Immature natural killer cell (primary cell): ENCODE measurements around the gene PLEKHA4. TPM values are rescaled to one million over a fixed set of nuclear protein-coding genes. Genes with fewer than 3 reads are reported as not detected.

Experiments used
- DNase-seq, 3 donors: peaks; one replicate each; pipeline ENCODE4 v3.0.0; 2022; ENCODE audit warnings: mixed read lengths in 1 of 3
- H3K27ac Mint-ChIP-seq, 6 donors: one replicate each; pipeline ENCODE4 v1.8.0; 2020; ENCODE audit warnings: mixed read lengths in 6 of 6, mild to moderate bottlenecking in 5 of 6, inconsistent platforms in 4 of 6, moderate library complexity in 3 of 6
- H3K27me3 Mint-ChIP-seq, 3 donors: one replicate each; pipeline ENCODE4 v1.8.0; 2020 to 2021; ENCODE audit warnings: low read depth in 3 of 3, mild to moderate bottlenecking in 3 of 3, mixed read lengths in 3 of 3, moderate library complexity in 3 of 3, inconsistent platforms in 1 of 3
- H3K36me3 Mint-ChIP-seq, 3 donors: one replicate each; pipeline ENCODE4 v1.8.0; 2020; ENCODE audit warnings: mixed read lengths in 3 of 3, inconsistent platforms in 2 of 3, mild to moderate bottlenecking in 2 of 3
- H3K4me1 Mint-ChIP-seq, 2 donors: one replicate each; pipeline ENCODE4 v1.8.0; 2020; ENCODE audit warnings: inconsistent platforms in 2 of 2, mild to moderate bottlenecking in 2 of 2, mixed read lengths in 2 of 2, moderate library complexity in 1 of 2
- H3K4me3 Mint-ChIP-seq, 5 donors: one replicate each; pipeline ENCODE4 v1.8.0; 2020; ENCODE audit warnings: mild to moderate bottlenecking in 5 of 5, mixed read lengths in 5 of 5, inconsistent platforms in 3 of 5, moderate library complexity in 3 of 5
- H3K9me3 Mint-ChIP-seq, 6 donors: one replicate each; pipeline ENCODE4 v1.8.0; 2020; ENCODE audit warnings: mild to moderate bottlenecking in 6 of 6, mixed read lengths in 6 of 6, inconsistent platforms in 4 of 6, moderate library complexity in 3 of 6
- polyA plus RNA-seq, 3 donors: library from polyadenylated mRNA; unstranded; fragments of 300-500 nt; fragmentation: Illumina TruSeq; gene quantifications; one replicate each; pipeline ENCODE4 v1.2.3, GENCODE V29; 2021

Gene PLEKHA4
- polyA plus RNA-seq, 3 donors from 2014 or later = 3.0 to 5.9 (median 4.8) TPM

GRCh38 chr19:48842789-48843162 lies 25.6 kb downstream of the PLEKHA4 start:
- Mint-ChIP-seq H3K9me3 (no peaks in the 10 kb centered on the region), H3K36me3 (peaks cover 0 to 3% (median 0%) of the 10 kb centered on the region in 3 donors), H3K27ac (no peak overlapping the region), H3K4me3 (no peak overlapping the region), H3K27me3 (peaks cover 2% of the 10 kb centered on the region in 3 donors), H3K4me1 (no peaks in the 10 kb centered on the region)
- peak; percentile 42 to 51 (median 48) for DNase-seq

GRCh38 chr19:48841571-48841970 lies 26.8 kb downstream of the PLEKHA4 start:
- Mint-ChIP-seq H3K9me3 (no peaks in the 10 kb centered on the region), H3K36me3 (peaks cover 0 to 3% (median 0%) of the 10 kb centered on the region in 3 donors), H3K27me3 (peaks cover 4 to 5% (median 4%) of the 10 kb centered on the region in 3 donors), H3K4me1 (peaks cover 5 to 6% of the 10 kb centered on the region in 2 donors), H3K4me3 (no peak overlapping the region), H3K27ac (no peak overlapping the region)
- no peak for DNase-seq

GRCh38 chr19:48841047-48841446 lies 27.4 kb downstream of the PLEKHA4 start:
- Mint-ChIP-seq H3K36me3 (peaks cover 0 to 3% (median 0%) of the 10 kb centered on the region in 3 donors), H3K9me3 (no peaks in the 10 kb centered on the region), H3K4me1 (peaks cover 8 to 11% of the 10 kb centered on the region in 2 donors), H3K4me3 (no peak overlapping the region), H3K27me3 (peaks cover 4 to 7% (median 5%) of the 10 kb centered on the region in 3 donors), H3K27ac (no peak overlapping the region)
- DNase-seq = no peak

- peaks cover 0 to 2% (median 0%) of the 10 kb centered on the region in 3 donors for H3K36me3 Mint-ChIP-seq
- no peak overlapping the region for H3K4me3 Mint-ChIP-seq
- DNase-seq = no peak
- H3K4me1 Mint-ChIP-seq = peaks cover 15 to 16% of the 10 kb centered on the region in 2 donors
- no peaks in the 10 kb centered on the region for H3K9me3 Mint-ChIP-seq
- no peak overlapping the region for H3K27ac Mint-ChIP-seq
- H3K27me3 Mint-ChIP-seq = peaks cover 2 to 14% (median 9%) of the 10 kb centered on the region in 3 donors
Measured at GRCh38 chr19:48837687-48838086, 30.7 kb downstream of the PLEKHA4 start.

GRCh38 chr19:48837051-48837524 lies 31.3 kb downstream of the PLEKHA4 start:
- H3K27me3 Mint-ChIP-seq = peaks cover 2 to 12% (median 9%) of the 10 kb centered on the region in 3 donors
- H3K9me3 Mint-ChIP-seq = no peaks in the 10 kb centered on the region
- no peaks in the 10 kb centered on the region for H3K36me3 Mint-ChIP-seq

GRCh38 chr19:48836089-48837017 lies 32.1 kb downstream of the PLEKHA4 start, which contains the start of gene HSD17B14:
Gene HSD17B14, minus strand, starts transcription at chr19:48836491. Its CDS starts 80 bp downstream, at chr19:48836411.
- Mint-ChIP-seq H3K9me3 (no peaks in the 10 kb centered on the region), H3K4me1 (peaks cover 15 to 16% of the 10 kb centered on the region in 2 donors), H3K27ac (peak within 1 kb of the TSS in 4 of 6 donors; percentile 40 to 87 (median 60)), H3K36me3 (no peaks in the 10 kb centered on the region), H3K27me3 (peaks cover 2 to 12% (median 9%) of the 10 kb centered on the region in 3 donors), H3K4me3 (peak within 1 kb of the TSS; percentile 61 to 79 (median 70))
- no peak for DNase-seq

More at GRCh38 chr19:48837051-48837524, 31.3 kb downstream of the PLEKHA4 start:
- H3K4me1 Mint-ChIP-seq = peaks cover 15 to 16% of the 10 kb centered on the region in 2 donors
- peak overlapping the region; percentile 2 to 67 (median 61) for H3K4me3 Mint-ChIP-seq
- H3K27ac Mint-ChIP-seq = no peak overlapping the region
- peak; percentile 44 to 51 (median 48) for DNase-seq

- H3K9me3 Mint-ChIP-seq = no peaks in the 10 kb centered on the region
- peaks cover 2 to 14% (median 9%) of the 10 kb centered on the region in 3 donors for H3K27me3 Mint-ChIP-seq
- peak; percentile 81 to 84 (median 81) for DNase-seq
- peaks cover 15 to 16% of the 10 kb centered on the region in 2 donors for H3K4me1 Mint-ChIP-seq
- H3K4me3 Mint-ChIP-seq = peak overlapping the region; percentile 58 to 79 (median 70)
- H3K27ac Mint-ChIP-seq = peak overlapping the region in 3 of 6 donors; percentile 45 to 87 (median 75)
- H3K36me3 Mint-ChIP-seq = no peaks in the 10 kb centered on the region
Measured at GRCh38 chr19:48835734-48836088, 32.7 kb downstream of the PLEKHA4 start.

- Mint-ChIP-seq H3K4me3 (peak overlapping the region in 1 of 5 donors; percentile 49), H3K27me3 (peaks cover 2 to 17% (median 9%) of the 10 kb centered on the region in 3 donors), H3K9me3 (no peaks in the 10 kb centered on the region), H3K36me3 (no peaks in the 10 kb centered on the region), H3K4me1 (peaks cover 15 to 16% of the 10 kb centered on the region in 2 donors), H3K27ac (no peak overlapping the region)
- DNase-seq = no peak
Measured at GRCh38 chr19:48833977-48834376, 34.4 kb downstream of the PLEKHA4 start.

GRCh38 chr19:48833049-48833448 lies 35.4 kb downstream of the PLEKHA4 start:
- Mint-ChIP-seq H3K27me3 (peaks cover 4 to 17% (median 9%) of the 10 kb centered on the region in 3 donors), H3K4me3 (peak overlapping the region in 1 of 5 donors; percentile 5), H3K27ac (no peak overlapping the region), H3K9me3 (no peaks in the 10 kb centered on the region), H3K36me3 (no peaks in the 10 kb centered on the region), H3K4me1 (peaks cover 15 to 16% of the 10 kb centered on the region in 2 donors)
- DNase-seq = no peak

- Mint-ChIP-seq H3K4me3 (no peak overlapping the region), H3K4me1 (peaks cover 5 to 6% of the 10 kb centered on the region in 2 donors), H3K27me3 (peaks cover 2 to 16% (median 3%) of the 10 kb centered on the region in 3 donors), H3K36me3 (no peaks in the 10 kb centered on the region), H3K9me3 (no peaks in the 10 kb centered on the region), H3K27ac (no peak overlapping the region)
- no peak for DNase-seq
Measured at GRCh38 chr19:48830965-48831364, 37.5 kb downstream of the PLEKHA4 start.

GRCh38 chr19:48830088-48830487 lies 38.3 kb downstream of the PLEKHA4 start:
- DNase-seq = no peak
- H3K4me1 Mint-ChIP-seq = no peaks in the 10 kb centered on the region
- H3K27me3 Mint-ChIP-seq = peaks cover 0 to 12% (median 4%) of the 10 kb centered on the region in 3 donors
- H3K9me3 Mint-ChIP-seq = no peaks in the 10 kb centered on the region
- no peaks in the 10 kb centered on the region for H3K36me3 Mint-ChIP-seq
- no peak overlapping the region for H3K27ac Mint-ChIP-seq
- no peak overlapping the region for H3K4me3 Mint-ChIP-seq

- Mint-ChIP-seq H3K27me3 (peaks cover 0 to 9% (median 4%) of the 10 kb centered on the region in 3 donors), H3K9me3 (no peaks in the 10 kb centered on the region), H3K4me1 (no peaks in the 10 kb centered on the region), H3K36me3 (no peaks in the 10 kb centered on the region), H3K27ac (no peak overlapping the region), H3K4me3 (no peak overlapping the region)
- DNase-seq = no peak
Measured at GRCh38 chr19:48826606-48827020, 41.8 kb downstream of the PLEKHA4 start.

- Mint-ChIP-seq H3K27ac (no peak overlapping the region), H3K4me1 (no peaks in the 10 kb centered on the region), H3K36me3 (no peaks in the 10 kb centered on the region), H3K9me3 (no peaks in the 10 kb centered on the region), H3K27me3 (peaks cover 0 to 4% (median 2%) of the 10 kb centered on the region in 3 donors), H3K4me3 (no peak overlapping the region)
- DNase-seq = no peak
Measured at GRCh38 chr19:48822514-48822913, 45.9 kb downstream of the PLEKHA4 start.

- DNase-seq = no peak
- peaks cover 0 to 2% (median 0%) of the 10 kb centered on the region in 3 donors for H3K27me3 Mint-ChIP-seq
Measured at GRCh38 chr19:48821633-48822032, 46.8 kb downstream of the PLEKHA4 start.

More at GRCh38 chr19:48821633-48822032, 46.8 kb downstream of the PLEKHA4 start:
- no peaks in the 10 kb centered on the region for H3K36me3 Mint-ChIP-seq
- no peaks in the 10 kb centered on the region for H3K4me1 Mint-ChIP-seq
- H3K27ac Mint-ChIP-seq = no peak overlapping the region
- no peak overlapping the region for H3K4me3 Mint-ChIP-seq
- no peaks in the 10 kb centered on the region for H3K9me3 Mint-ChIP-seq
